Cardiac fibroblast (primary cell): ENCODE results near the gene TINAG.

Source experiments
- DNase-seq, 2 donors: peaks; one replicate each; pipeline versions ENCODE4 v3.0.0 to v3.0.0-alpha.2; 2010; ENCODE audit warnings: low read depth in 2 of 2
- H3K4me3 ChIP-seq, 2 donors: replicated peaks in 1 of 2; 1 replicate in 1 of 2; 2 replicates in 1 of 2; pipeline ENCODE4 v1.5.1; 2011; ENCODE audit warnings: low read depth in 2 of 2, low read length in 2 of 2, mild to moderate bottlenecking in 2 of 2, moderate library complexity in 1 of 2
- TF ChIP-seq, protein P1 (sequence below): IDR thresholded peaks from one replicate; pipeline ENCODE4 v1.5.1; 2011; ENCODE audit warnings: low read depth, mild to moderate bottlenecking, low read length, inconsistent platforms

TINAG gene

DNA sequence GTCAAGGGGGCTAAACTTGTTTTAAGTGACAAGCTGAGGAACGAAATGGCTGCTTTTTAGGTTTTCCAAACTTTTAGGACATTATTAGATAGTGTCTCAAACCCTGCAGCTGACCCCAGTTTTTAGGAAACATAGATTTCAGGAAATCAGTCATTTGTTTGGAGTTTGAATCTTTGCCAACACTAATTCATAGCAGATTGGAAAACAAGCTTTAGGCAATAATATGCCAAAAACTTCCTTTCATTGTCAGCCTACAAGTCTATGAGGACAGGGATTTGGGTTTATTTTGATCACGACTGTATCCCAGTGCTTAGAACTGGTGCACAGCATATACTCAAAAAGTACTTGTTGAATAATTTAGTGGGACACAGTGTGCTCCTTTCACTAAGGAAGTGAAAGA lies 123.2 kb downstream of the TINAG start:
- DNase-seq: peak; percentile 21 to 40

More for the DNA sequence above, 123.2 kb downstream of the TINAG start:
- no peak overlapping the region for H3K4me3 ChIP-seq
- TF ChIP-seq, protein P1, sequence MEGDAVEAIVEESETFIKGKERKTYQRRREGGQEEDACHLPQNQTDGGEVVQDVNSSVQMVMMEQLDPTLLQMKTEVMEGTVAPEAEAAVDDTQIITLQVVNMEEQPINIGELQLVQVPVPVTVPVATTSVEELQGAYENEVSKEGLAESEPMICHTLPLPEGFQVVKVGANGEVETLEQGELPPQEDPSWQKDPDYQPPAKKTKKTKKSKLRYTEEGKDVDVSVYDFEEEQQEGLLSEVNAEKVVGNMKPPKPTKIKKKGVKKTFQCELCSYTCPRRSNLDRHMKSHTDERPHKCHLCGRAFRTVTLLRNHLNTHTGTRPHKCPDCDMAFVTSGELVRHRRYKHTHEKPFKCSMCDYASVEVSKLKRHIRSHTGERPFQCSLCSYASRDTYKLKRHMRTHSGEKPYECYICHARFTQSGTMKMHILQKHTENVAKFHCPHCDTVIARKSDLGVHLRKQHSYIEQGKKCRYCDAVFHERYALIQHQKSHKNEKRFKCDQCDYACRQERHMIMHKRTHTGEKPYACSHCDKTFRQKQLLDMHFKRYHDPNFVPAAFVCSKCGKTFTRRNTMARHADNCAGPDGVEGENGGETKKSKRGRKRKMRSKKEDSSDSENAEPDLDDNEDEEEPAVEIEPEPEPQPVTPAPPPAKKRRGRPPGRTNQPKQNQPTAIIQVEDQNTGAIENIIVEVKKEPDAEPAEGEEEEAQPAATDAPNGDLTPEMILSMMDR: no peak
